Measurements from ENCODE around the gene PRKD3.

PRKD3 gene

DNA sequence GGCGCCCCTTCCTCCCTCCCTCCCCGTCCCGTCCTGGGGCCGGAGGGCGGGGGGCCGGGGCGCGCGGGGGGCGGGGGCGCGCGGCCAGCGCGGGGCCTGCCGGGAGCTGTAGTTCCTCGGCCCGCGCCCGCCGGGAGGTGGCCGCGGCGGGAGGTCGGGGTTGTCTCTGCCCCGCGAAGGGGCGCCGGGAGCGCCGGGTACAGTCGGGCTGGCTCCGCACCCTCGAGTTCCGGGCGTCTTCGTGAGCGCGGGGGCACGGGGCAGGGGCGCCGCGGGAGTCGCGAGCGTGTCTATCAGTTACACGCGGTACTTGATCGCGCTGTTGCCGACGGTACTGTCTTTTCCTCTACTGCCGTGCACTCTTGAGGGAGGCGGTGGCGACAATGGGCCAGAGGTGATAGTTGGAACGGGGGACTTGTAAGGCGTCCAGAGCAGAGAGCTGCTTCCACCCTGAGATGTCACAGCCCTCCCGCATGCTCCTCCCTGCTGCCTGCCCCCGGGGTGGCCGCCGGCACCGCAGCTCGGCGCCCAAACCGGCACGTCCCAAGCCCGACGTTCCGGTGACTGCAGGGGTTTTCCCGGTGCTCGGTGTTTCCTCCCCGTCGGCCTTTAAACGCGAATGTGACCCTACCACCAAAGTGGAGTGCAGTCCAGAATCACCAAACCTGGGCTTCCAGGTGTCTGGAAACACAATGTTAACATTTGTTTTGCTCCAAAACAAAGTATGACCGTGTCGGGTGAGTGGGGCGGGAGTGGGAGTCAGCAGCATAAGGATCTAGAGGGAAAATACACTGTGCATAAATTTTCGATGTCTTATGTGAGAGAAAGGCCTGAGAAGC, at the start of gene PRKD3:
Gene PRKD3 (minus strand): TSS at position 48 of the 839 bp plus-strand sequence. CDS start 8,309 bp downstream, outside the sequence.
- peak; percentile 57 for DNase-seq

DNA sequence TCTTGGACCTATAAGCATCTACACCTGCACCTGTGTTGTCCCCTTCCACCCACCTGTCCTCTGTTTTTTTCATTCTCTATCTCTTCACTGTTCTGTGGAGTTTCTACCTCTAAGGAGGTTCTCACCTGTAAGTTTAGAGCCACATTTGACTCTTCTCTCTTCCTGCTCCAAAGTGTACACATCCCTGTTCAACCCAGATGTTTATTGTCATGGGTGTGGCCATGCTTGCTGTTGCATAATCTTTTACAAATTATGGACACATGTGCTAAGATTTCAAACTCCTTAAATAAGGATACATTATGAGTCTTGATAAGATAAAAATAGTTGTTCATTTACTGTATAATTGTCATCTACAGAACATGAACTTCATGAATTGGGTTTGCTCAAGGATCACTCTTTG, 47.4 kb upstream of the PRKD3 start:
- no peak for DNase-seq

DNA sequence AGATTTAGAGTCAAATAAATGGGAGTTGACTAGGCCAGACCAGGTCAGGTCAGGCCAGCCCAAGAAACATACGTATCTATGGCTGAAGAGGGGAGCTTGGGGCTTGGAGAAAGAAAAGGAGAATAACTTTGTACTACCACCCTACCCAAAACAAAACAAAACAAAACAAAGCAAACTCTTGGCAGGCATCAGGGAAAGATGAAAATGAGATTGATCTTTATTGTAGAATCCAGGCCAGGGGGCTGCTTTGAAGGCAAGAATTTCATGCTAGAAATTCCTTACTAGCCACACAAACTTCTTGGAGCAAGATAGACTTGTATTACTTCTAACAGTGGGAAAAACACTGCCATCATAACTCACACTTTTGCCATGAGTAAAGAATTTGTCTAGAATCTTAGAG, 46.0 kb upstream of the PRKD3 start:
- DNase-seq, result no peak

DNA sequence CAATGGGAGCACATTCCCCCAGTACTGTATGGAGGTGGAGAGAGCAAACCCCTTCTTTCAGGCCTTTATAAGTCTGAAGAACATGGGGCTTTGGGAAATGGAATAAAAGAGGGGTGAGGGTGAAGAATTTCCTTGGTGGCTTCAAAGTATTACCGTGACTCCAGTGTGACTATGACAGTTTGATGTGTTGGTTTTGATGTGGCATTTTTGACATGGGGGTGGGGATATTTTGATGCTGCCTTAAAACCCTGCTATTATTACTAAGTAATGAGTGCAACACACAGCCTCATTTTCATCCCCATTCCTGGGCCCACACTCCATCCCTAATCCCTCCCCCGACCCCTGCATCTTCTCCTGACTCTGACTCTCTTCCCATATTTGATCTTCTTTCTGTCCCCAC, 43.4 kb upstream of the PRKD3 start:
- no peak for DNase-seq

GRCh38 chr2:37367310-37367709, 42.7 kb upstream of the PRKD3 start:
- DNase-seq, result no peak

DNA sequence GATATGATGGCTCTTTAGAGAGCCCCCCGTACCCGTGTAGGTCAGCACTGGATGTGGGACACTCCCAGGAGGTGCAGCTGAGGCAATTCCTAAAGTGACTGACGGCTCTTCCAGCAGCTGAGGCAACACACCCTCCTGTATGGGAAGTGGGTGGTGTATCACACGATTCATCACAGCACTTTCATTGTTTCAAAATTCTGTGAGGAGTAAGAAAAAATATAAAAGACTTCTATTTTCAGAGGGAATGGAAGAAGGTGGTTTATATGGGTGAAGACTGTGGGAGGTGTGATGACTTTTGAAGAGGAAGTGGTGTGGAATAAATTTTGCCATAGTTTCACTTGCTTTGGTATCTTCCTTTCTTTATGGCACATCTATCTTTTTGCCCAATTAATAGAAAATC, 42.1 kb upstream of the PRKD3 start:
- no peak for DNase-seq

DNA sequence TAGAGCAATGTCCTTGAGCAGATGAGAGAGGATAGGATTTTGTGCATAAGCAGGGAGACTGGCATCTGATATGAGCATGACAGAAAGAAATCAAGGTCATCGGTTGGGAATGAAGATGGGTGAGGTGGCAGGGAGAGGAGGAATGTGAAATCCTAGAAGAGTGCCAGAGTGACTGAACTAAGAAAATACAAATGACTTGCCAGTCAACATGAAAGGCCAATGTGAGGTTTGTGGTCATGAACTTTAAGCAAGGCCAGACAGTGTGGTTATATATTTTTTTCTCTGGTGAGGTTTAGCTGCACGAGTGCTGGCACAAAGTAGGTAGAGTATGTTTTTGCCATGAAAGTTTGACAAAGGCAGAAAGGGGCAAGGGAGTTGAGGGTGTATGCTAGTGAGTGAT, 41.0 kb upstream of the PRKD3 start:
- no peak for DNase-seq

- no peak for DNase-seq
Measured at GRCh38 chr2:37364351-37364750, 39.7 kb upstream of the PRKD3 start.

- DNase-seq, result no peak
Measured at GRCh38 chr2:37361994-37362698, 37.5 kb upstream of the PRKD3 start.

DNA sequence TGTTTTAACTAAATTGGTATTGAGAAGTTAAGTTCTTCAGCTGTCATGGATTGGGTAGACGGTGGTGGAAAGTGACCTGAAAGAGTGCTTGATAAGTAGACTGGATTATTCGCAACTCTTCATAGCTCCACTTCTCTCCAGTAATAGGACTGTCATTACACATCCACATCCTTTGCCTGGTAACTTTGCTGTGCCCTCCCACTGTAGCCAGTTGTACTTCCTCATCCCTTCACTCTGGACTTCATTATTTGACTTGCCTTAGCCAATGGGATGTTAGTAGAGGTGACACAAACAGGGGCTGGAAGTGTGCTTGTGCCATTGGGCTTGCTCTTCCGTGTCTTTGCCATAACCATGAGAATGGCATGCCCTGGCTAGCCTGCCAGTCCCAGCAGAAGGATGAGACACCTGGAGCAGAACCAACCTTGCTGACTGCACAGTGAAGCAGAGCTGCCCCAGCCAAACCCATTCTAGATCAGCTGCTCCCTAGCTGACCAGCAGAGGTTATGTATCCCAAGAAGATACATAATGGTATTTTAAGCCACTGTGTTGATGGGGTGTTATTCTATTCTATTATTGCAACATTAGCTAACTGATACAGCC, 36.7 kb upstream of the PRKD3 start:
- DNase-seq, result no peak

- DNase-seq, result no peak
Measured at GRCh38 chr2:37358466-37358865, 33.8 kb upstream of the PRKD3 start.

DNA sequence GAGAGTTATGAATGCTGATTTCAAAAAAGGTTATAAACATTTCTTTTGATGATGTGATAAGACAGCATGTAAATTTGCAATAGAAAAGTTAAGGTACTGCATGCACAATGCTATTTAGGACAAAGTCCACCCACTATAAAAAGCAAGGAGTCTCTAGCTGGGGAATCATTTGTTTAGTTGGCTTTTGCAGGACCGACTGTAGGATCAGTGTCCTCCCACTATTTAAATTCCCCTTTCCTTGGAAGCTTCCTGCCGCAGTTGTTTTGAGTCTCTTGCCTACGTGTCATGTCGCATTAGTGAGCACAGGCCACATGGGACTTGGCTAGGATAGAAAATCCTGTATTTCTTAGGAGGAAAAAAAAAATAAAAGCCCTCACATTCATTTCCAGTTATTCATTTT, 32.9 kb upstream of the PRKD3 start:
- no peak for DNase-seq

GRCh38 chr2:37357069-37357468, 32.4 kb upstream of the PRKD3 start:
- no peak for DNase-seq

DNA sequence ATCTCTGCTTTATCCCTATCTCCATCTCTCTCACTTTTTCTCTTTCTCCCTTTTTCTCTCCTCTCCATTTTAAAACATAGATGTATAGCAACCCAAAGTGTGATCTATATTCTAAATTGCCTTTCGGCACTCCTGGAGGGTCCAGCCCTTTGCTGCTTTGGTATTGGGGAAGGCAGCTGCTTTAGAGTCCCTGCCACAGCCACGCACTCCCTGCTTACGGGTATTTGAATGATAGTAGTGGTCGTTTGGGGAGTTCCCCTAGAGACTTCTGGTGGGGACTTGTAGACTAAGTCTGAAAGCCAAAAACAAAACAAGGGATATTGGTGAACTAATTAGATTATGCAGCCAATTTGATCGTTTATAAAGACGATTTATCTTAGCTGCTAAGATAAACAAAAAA, 31.7 kb upstream of the PRKD3 start:
- DNase-seq, result no peak

DNA sequence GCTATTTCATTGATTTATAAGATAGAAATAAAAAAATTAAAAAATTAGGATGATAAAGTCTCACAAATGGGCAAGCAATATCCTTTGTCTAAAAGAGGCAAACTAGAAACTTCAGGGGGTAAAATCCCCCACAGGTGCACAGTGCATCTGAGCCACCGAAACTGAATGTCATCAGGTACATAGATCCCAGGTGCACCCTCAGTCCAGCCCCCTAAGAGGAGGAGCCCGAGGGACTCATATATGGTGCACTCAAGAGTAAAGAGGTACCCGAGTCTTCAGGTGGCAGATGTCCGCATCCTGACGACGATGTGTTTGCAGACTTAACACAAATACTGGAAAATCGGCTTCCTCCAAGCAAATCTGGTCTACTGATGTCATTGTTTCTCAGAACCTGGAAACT, 31.1 kb upstream of the PRKD3 start:
- DNase-seq, result no peak

- no peak for DNase-seq
Measured at GRCh38 chr2:37354531-37354930, 29.9 kb upstream of the PRKD3 start.

DNA sequence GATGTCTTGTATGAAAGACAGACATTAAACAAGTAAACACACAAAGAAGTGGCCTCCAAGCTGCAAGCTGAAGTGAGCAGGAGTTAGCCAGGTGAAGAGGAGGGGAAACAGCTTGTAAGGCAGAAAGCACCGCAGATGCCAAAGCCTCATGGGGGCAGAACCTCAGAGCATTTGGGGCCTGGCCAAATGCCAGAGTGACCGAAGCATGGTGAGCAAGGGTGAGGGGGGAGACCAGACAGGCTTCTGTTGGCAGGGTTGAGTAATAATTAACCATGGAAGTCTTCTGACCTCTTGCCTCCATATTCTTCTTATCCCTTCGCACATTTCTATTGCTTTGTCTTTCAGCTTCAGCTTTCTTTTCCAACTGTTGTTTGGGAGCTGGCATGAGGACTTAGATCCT, 25.4 kb upstream of the PRKD3 start:
- DNase-seq, result no peak

DNA sequence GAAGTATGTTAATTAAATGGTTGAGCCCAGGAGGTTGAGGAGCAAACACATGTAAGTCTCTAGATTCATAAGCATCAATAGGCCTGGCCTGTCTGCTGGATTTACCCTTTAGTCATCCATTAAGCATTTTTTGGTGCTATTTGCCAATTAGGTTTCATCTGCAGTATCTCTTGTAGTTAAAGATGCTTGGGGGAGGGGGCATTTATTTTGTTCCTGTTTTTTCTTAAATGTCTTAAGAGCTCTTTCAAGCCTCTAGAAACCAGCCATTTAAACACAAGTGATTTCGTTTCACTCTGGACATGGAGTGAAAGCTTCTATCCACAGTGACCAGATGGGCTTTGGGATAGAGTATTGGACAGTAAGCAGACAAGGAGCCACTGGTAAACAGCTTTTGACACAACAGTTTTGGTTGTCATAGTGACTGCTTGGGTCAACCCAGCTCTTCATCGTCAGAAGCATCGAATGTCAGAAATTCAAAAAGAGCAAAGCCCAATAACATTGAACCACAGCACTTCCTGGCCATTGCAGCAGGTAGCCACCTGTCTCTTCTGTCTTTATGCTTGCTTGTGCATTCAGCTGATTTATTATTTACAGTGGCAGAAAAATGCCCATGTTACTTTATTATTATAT, 24.7 kb upstream of the PRKD3 start:
- no peak for DNase-seq

DNA sequence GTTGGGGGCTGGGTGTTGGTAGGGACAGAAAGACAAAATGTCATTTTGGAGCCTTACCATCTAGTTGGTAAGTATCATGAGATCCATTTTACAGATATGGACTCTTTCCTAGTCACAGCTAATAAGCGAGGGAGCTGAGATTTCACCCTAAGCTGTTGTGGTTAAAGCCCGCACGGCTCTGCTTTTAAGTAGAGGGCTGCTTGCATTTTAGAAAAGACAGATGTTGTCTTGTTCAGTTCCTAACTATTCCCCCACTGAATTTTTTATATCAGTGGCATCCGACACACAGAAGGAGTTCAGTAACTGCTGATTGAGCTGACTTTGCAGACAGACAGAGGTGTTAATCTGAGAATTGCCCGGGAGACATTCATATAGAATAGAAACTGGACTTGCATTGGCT, 23.5 kb upstream of the PRKD3 start:
- DNase-seq, result no peak

DNA sequence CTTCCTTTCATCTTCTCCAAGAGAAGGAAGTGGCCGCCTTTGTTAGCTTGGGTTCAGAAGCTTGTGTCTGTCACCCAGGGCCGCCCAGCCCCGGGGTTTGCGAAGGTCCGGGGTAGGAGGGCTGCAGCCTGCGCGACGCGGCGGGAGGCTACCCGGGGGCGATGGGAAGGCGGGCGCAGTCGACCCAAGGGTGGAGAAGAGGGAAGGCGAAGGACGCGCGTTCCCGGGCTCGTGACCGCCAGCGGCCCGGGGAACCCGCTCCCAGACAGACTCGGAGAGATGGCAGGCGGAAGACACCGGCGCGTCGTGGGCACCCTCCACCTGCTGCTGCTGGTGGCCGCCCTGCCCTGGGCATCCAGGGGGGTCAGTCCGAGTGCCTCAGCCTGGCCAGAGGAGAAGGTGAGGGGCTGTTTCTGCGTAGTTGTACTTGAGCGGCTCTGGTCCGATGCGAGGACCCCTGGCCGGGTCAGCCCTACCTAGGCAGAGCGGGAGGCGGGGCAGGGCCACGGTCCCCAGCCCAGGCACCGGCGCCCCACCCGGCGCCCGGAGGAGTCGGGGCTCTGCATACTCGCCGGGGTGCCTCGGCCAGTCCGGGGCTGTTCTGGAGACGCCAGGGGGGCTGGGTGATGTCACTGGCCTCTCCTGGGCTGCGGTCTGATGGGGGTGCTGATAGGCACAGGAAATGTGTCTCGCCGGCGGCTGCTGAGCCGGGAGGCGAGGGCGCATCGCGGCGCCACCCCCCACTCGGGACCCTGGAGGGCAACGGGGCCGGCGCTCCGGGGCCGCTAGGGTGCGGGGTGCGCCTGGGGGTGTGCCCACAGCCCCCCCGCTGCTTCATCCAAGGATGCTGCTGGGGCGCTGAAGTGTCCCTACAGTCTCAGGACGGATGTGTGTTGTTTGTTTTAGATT, 20.1 kb upstream of the PRKD3 start, which contains the start of gene QPCT:
Gene QPCT (plus strand): TSS at position 178 of the 909 bp plus-strand sequence. CDS start 102 bp downstream, at position 280.
- DNase-seq, result no peak

DNA sequence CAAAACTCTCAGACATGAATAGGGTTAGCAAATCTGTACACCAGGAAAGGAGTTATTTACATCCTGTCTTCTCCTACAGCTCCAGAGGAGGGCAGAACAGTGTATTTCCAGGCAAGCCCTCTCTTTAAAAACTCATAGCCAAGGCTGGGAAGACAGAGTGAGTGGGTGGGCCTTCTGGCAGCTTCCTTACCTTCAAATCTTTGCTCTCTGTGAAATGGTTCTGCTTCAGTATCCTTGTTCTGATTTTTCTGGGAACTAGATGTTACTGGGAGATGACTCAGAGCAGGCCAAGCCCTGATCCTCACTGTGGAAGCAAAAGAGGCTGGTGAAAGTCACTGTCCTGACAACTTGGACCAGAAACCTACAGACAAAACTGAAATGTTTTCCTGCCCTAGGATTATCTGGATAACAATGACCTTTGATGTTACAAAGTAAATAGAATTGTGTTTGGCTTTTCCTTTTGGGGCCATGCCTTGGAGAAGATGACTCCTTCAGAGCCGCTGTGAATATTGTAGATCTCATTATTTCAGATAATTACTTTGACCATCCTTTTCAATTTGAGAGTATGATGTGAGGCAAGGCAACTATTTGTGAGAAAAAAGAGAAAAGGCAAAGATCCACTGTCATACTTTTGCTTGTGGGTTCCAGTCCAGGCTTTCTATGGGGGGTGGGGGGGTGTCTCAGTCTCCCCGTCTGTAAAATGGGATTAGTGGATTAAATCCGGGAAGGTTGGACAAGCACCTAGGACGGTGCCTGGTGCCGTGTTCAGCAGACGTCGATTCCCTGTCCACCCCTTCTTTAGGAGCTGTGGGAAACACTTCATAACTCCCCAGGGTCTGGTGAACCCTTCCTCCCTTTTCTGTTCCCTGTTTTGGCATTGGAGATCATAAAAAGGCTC, 19.2 kb upstream of the PRKD3 start:
- no peak for DNase-seq
